HG02852 (cell line): Measurements from ENCODE around the gene PRKAR2B.
A peak's percentile ranks its signal among the peaks of the same experiment; 100 is the strongest.

Experiments used
- ATAC-seq: cut with Tn5 transposase; IDR thresholded peaks from one replicate; pipeline ENCODE4 v1.9.1; 2021; ENCODE audit warnings: mild to moderate bottlenecking, moderate library complexity; ENCODE audit not compliant: unreplicated experiment

The PRKAR2B gene

GRCh38 chr7:107173191-107173590 lies 128.7 kb downstream of the PRKAR2B start:
- ATAC-seq = no peak

- ATAC-seq = peak; percentile 59
These were observed 129.3 kb downstream of the PRKAR2B start for GRCh38 chr7:107173691-107174406.

GRCh38 chr7:107179326-107180164 lies 135.0 kb downstream of the PRKAR2B start:
- no peak for ATAC-seq

- no peak for ATAC-seq
These were observed 135.9 kb downstream of the PRKAR2B start for GRCh38 chr7:107180378-107180777.

- no peak for ATAC-seq
These were observed 136.7 kb downstream of the PRKAR2B start for GRCh38 chr7:107181172-107181571.

GRCh38 chr7:107185716-107186115 lies 141.2 kb downstream of the PRKAR2B start:
- ATAC-seq = no peak

GRCh38 chr7:107186240-107186639 lies 141.7 kb downstream of the PRKAR2B start:
- no peak for ATAC-seq

GRCh38 chr7:107187774-107188173 lies 143.3 kb downstream of the PRKAR2B start:
- ATAC-seq = no peak

- ATAC-seq = no peak
These were observed 145.6 kb downstream of the PRKAR2B start for GRCh38 chr7:107190090-107190489.

GRCh38 chr7:107194052-107194451 lies 149.5 kb downstream of the PRKAR2B start:
- no peak for ATAC-seq

- no peak for ATAC-seq
These were observed 152.5 kb downstream of the PRKAR2B start for GRCh38 chr7:107196834-107197610.

GRCh38 chr7:107201795-107202450 lies 157.4 kb downstream of the PRKAR2B start:
- ATAC-seq = peak; percentile 44

GRCh38 chr7:107203607-107204006 lies 159.1 kb downstream of the PRKAR2B start:
- no peak for ATAC-seq

- no peak for ATAC-seq
These were observed 161.6 kb downstream of the PRKAR2B start for GRCh38 chr7:107206136-107206535.

- no peak for ATAC-seq
These were observed 162.2 kb downstream of the PRKAR2B start for GRCh38 chr7:107206706-107207105.

GRCh38 chr7:107207459-107207858 lies 163.0 kb downstream of the PRKAR2B start:
- no peak for ATAC-seq

GRCh38 chr7:107208024-107208521 lies 163.6 kb downstream of the PRKAR2B start:
- ATAC-seq = no peak

- no peak for ATAC-seq
These were observed 164.1 kb downstream of the PRKAR2B start for GRCh38 chr7:107208563-107208962.

- ATAC-seq = no peak
These were observed 165.1 kb downstream of the PRKAR2B start for GRCh38 chr7:107209565-107209964.

- ATAC-seq = no peak
These were observed 165.9 kb downstream of the PRKAR2B start for GRCh38 chr7:107210400-107210799.
